Amniotic stem cell (primary cell): ENCODE measurements around the gene WDR27.
"Not testable (repeated sequence)": the region's sequence is repeated elsewhere in the genome, so short reads cannot be mapped to it uniquely, and the experiment has no call there.

Experiments used
- DNase-seq: peaks from one replicate; lab custom pipeline; 2025; lab: John Stamatoyannopoulos, UW

Gene WDR27

DNA sequence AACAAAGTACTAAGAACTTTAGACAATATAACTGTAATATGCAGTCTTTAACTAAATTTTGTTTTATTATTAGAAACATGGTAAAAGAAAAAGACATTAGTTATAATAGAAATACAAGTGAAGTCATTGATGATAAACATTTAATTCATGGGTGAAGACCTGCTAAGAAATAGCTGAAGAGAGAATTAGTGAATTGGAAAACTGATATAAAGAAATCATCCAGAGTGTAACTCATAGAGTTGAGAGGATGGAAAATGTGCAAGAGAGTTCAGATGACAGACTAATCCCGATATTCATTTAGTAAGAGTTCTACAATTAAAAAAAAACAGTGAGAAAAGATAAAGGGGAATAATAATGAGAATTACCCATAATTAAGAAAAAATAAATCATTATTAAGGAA is 227.5 kb downstream of the WDR27 start:
- no peak for DNase-seq

DNA sequence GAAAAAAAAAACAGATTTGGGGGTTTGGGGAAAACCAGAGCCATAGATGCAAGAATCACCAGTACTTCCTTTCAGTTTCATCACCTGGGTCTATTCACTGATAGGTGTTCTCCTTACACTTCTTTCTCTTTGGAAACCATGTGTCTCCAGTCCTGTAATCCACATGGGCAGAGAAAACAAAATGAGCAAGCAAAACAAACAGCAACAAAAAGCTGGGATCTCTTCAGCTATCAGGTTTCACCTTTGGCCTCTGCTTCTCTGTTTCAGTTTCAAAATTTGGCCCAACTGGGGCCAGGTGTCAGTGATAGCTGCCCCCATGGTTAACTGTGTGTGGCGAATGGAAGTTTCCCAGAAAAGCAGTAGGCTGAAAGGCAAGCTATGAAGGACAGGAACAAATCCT is 228.2 kb downstream of the WDR27 start:
- no peak for DNase-seq

GRCh38 chr6:169472786-169473416 is 228.9 kb downstream of the WDR27 start:
- DNase-seq = no peak

GRCh38 chr6:169470790-169471189 is 231.0 kb downstream of the WDR27 start:
- no peak for DNase-seq

DNA sequence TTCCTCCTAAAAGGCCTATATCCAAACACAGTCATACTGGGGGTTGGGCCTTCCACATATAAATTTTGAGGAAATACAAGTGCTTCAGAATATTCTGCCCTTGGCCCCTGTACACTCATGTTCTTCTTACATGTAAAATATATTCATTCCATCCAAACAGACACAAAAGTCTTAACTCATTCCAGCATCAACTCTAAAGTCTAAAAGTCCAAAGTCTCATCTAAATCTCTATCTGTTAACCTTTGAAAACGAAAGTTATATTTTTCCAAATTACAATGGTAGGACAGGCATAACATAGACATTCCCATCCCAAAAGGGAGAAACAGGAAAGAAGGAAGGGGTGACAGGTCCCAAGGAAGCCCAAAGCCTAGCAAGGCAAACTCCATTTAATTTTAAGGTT is 232.8 kb downstream of the WDR27 start:
- no peak for DNase-seq

- not testable (repeated sequence) for DNase-seq
Observed at GRCh38 chr6:169467755-169468154, 234.1 kb downstream of the WDR27 start.

- DNase-seq = not testable (repeated sequence)
Observed at GRCh38 chr6:169466256-169466655, 235.6 kb downstream of the WDR27 start.

GRCh38 chr6:169457762-169458161 is 244.1 kb downstream of the WDR27 start:
- DNase-seq = no peak

GRCh38 chr6:169456840-169457239 is 245.0 kb downstream of the WDR27 start:
- DNase-seq = no peak

- no peak for DNase-seq
Observed at GRCh38 chr6:169455470-169455869, 246.4 kb downstream of the WDR27 start.

DNA sequence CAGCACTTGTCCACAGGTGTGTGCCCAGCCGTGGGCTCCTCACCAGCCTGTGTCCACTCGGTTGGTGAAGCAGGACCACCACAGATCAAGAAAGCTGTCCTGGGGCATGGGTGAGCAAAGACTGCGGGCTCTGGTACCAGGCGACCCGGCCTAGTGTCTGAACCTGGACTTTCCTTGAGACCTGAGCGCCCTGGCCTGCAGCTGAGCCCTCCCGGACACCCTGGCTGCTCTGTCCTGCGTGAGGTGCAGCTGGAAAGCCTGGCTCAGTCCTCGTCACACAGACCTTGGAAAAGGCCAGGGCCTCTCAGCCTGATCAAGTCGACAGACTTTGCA is 247.0 kb downstream of the WDR27 start:
- no peak for DNase-seq

GRCh38 chr6:169454204-169454871 is 247.5 kb downstream of the WDR27 start:
- DNase-seq = no peak

GRCh38 chr6:169452869-169453620 is 248.8 kb downstream of the WDR27 start:
- no peak for DNase-seq

DNA sequence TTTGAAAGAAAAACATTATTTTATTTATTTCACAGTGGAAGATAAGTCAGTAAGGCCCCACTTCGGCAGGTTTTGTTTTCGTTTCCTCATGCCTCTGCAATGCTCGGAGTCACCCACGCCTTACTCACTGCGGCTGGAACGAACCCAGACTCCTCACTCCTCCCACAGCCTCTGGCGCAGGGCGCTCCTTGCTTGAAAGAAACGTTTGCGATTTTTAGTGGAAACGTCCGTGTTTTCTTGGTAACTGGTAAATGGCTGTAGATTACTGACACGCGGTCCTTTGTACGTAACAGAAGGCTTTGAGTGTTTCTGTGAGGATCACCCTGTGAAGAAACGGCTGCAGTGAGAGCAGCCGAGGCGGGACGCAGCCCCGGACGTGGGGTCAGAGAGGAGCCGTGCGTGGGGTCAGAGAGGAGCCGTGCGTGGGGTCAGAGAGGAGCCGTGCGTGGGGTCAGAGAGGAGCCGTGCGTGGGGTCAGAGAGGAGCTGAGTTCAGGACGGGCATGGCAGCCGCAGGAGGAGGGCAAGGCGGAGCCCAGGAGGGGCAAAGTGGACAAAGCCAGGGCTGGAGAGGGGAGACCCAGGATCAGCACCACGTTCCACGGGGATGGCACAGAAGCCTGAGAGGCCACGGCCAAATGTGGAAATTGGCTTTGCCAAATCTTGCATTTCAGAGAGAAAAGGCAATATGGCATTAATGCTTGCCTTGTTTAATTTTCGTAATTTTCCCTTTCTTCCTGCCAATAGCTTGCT is 249.5 kb downstream of the WDR27 start:
- peak; percentile 35 for DNase-seq

DNA sequence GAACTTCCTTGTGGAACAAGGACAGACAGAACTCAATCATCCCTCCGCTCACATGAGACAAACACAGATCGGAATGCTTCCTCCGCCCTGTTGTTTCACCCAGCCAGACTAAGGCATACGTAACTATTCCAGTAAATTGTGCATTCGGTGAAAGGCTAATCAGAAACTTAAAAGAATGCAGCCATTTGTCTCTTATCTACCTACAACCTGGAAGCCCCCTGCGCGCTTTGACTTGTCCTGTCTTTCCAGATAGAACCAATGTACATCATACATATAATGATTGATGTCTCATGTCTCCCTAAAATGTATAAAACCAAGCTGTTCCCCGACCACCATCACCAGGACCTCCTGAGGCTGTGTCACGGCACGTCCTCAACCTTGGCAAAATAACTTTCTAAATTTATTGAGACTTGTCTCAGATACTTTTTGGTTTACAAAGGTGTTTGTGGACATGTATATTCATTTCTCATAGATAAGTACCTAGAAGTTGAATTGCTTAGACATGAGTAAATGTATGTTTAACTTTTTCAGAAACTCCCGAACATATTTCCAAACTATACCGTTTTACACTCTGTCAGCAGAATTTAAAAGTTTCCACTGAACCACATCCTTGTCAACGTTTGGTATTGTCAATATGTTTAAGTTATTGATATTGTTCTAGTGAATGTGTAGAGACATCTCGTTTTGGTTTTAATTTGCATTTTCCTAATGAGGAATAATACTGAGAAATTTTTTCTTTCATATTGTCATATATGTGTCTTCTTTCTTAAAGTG is 250.6 kb downstream of the WDR27 start:
- DNase-seq = no peak

DNA sequence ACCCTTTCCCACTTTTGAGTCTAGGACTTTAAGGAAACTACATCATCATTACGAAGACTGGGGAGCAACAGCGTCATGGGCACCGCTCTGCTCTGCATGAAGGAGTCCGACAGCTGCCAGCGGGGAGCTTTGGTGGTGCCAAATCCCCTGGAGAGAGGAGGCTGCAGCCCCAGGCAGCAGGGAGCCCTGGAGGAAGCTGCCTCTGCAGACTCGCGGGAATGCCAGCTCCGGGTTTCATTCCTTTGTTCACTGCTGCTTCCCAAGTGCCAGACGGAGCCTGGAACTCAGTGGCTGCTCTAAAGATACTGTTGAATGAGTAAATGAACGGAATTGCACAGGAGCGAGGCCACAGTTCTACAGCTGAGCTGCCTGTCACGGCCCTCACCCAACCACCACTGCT is 251.7 kb downstream of the WDR27 start:
- DNase-seq = no peak

- no peak for DNase-seq
Observed at GRCh38 chr6:169449221-169449620, 252.6 kb downstream of the WDR27 start.

DNA sequence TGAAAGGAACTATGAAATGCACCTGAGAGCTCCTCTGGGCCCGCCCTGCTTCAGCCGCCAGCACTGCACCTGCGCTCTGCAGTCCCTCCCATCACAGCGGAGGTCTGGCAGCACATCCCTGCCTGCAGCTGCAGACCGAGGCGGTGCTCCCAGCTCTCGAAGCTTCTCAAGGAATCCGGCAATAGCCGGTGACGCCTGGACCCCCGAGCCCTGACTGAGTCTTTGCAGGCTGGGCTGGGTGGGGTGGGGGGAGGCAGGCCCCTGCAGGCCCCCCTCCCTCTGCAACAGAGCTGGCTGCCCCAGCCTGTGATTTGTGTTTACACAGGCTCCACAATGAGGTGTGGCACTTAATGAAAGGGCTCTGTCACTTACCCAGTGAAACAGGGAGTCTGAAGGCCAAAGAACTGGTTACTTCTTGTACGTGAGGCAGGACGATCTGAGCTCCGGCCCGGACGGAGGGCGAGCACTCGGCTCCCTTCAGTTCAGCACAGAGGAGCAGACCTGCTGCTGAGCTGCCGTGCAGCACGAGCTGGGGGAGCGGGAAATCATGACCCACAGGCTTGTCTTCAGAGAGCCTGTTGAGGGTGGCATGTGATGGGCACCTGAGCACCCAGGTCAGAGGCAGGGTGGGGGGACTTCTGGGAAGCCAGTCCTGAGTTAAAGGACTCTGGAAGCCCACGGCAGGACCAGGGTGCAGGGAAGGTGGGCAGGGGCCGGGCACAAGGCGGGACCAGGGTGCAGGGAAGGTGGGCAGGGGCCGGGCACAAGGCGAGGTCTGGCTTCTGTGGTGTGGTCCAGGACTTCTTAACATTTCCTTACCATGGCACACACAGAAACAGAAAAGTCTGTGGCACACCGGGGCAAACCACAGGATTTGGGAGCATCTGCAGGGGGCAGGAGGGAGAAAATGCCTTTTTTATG is 255.9 kb downstream of the WDR27 start:
- DNase-seq = no peak

DNA sequence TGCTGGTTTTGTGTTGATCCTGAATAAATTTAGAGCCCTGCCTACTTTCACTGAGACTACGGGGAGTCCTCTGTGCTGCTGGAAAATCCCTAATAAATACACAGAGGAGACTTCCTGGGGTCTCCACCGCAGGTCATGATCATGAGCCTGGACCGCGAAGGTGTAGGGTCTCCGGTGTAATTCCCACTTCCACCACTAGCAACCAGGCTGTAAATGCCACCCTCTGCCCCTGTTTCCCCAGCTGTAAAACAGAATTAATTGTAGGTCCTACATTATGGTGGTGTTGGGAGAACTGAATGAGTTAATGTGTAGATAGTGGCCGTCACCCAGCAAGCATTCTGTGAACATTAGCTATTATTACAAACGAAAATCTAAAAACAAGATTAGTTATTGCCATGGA is 256.6 kb downstream of the WDR27 start:
- no peak for DNase-seq

DNA sequence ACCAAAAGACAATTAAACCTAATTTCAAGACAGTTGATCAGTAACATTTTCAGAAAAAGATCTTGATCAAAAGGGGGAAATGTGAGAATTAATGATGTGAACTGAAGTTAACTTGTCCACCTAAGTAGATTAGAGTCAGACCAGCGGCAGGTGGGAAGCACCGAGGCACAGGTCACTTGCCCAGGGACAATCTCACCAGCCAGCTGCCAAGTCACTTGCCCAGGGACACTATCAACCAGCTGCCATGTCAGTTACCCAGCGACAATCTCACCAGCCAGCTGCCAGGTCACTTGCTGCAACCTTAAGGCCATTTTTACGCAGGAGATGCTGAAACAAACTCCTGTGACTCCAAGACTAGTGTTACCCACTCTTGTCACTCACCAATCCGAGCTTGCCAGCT is 260.5 kb downstream of the WDR27 start:
- no peak for DNase-seq

DNA sequence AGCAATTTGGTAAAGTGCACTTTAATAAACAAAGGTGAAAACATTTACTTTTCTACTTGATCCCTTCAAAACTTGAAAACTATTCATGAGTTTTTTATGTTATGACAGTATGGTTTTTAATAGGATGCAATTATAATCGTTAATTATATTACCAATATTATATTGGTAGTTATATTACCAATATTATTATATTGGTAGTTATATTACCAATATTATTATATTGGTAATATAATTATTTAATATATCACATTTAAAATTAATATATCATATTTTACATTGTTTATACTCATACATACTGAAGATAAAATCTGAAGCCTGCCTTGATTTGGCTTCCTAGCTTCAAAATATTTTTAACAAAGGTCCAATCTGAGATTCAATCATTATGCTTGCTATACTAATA is 262.1 kb downstream of the WDR27 start:
- no peak for DNase-seq
